Suprapubic skin (tissue), 4 donors: Measurements from ENCODE around the gene CDK5R2. TPM values are rescaled to one million over a fixed set of nuclear protein-coding genes. Genes with fewer than 3 reads are reported as not detected.

Source experiments
- DNase-seq, 2 donors: peaks; one replicate each; pipeline ENCODE4 v3.0.0-alpha.2; 2019; ENCODE audit warnings: low spot score in 2 of 2
- H3K27ac ChIP-seq: fragments of 200-600 bp; sonication (generic); one replicate; pipeline ENCODE4 v1.5.1; 2019
- H3K27me3 ChIP-seq: fragments of 200-600 bp; sonication (generic); one replicate; pipeline ENCODE4 v1.5.1; 2019
- H3K36me3 ChIP-seq: fragments of 200-600 bp; sonication (generic); one replicate; pipeline ENCODE4 v1.5.1; 2019
- H3K4me1 ChIP-seq: fragments of 200-600 bp; sonication (generic); one replicate; pipeline ENCODE4 v1.5.1; 2019
- H3K4me3 ChIP-seq: fragments of 200-600 bp; sonication (generic); one replicate; pipeline ENCODE4 v1.5.1; 2019; ENCODE audit warnings: mild to moderate bottlenecking
- H3K9me3 ChIP-seq: fragments of 200-600 bp; sonication (generic); one replicate; pipeline ENCODE4 v1.5.1; 2019
- CTCF ChIP-seq, 2 donors: fragments of 200-600 bp in 1 of 2; fragments of 450-650 bp in 1 of 2; sonication (generic) in 1 of 2; IDR thresholded peaks; one replicate each; pipeline ENCODE4 v1.5.1; 2016 to 2019; ENCODE audit warnings: antibody characterized with exemption in 2 of 2, mild to moderate bottlenecking in 1 of 2, moderate library complexity in 1 of 2
- EP300 ChIP-seq: sonication (generic); formaldehyde crosslinking; IDR thresholded peaks from one replicate; pipeline ENCODE4 v1.6.1; 2017; ENCODE audit warnings: antibody characterized with exemption
- POLR2A ChIP-seq, 2 donors: fragments of 450-650 bp; IDR thresholded peaks; one replicate each; pipeline ENCODE4 v1.6.1; 2017; ENCODE audit warnings: antibody characterized with exemption in 2 of 2, mild to moderate bottlenecking in 2 of 2, moderate library complexity in 2 of 2
- POLR2AphosphoS5 ChIP-seq, 3 donors: sonication (generic); formaldehyde crosslinking; IDR thresholded peaks; one replicate each; pipeline ENCODE4 v1.6.1; 2017; ENCODE audit warnings: antibody characterized with exemption in 3 of 3
- WGBS: methylation state at CpG from one replicate; pipeline ENCODE4 v1.1.5; 2018; 5-methylcytosine and 5-hydroxymethylcytosine counted together
- total RNA-seq, 4 donors: library from RNA; depleted of rRNA; stranded (reverse); fragments of >200 nt; gene quantifications; one replicate each; pipeline ENCODE4 v1.1.0, GENCODE V29; 2016

Gene CDK5R2
- total RNA-seq, 4 donors from 2014 or later: not detected

GRCh38 chr2:219001577-219002394, 42.3 kb downstream of the CDK5R2 start:
- Histone ChIP-seq H3K27ac (no peak overlapping the region), H3K27me3 (peaks cover 88% of the 10 kb centered on the region), H3K4me3 (peak overlapping the region; percentile 41), H3K4me1 (peaks cover 26% of the 10 kb centered on the region), H3K9me3 (no peaks in the 10 kb centered on the region), H3K36me3 (no peaks in the 10 kb centered on the region)
- no peak for TF ChIP-seq POLR2AphosphoS5 (IDR thresholded peaks at IDR 0.05)
- TF ChIP-seq EP300: no peak
- TF ChIP-seq CTCF (IDR thresholded peaks at IDR 0.05): no peak
- no peak for TF ChIP-seq POLR2A (IDR thresholded peaks at IDR 0.05)
- peak in 1 of 2 donors; percentile 80 for DNase-seq
- WGBS: 3% methylated on average over 27 of the region's 70 CpGs

GRCh38 chr2:219002395-219003266, 43.2 kb downstream of the CDK5R2 start:
- Histone ChIP-seq H3K27me3 (peaks cover 85% of the 10 kb centered on the region), H3K9me3 (no peaks in the 10 kb centered on the region), H3K36me3 (no peaks in the 10 kb centered on the region), H3K4me3 (peak overlapping the region; percentile 41), H3K27ac (no peak overlapping the region), H3K4me1 (peaks cover 26% of the 10 kb centered on the region)
- no peak for DNase-seq
- TF ChIP-seq CTCF (IDR thresholded peaks at IDR 0.05) (peak in 1 of 2 donors; percentile 62), EP300 (no peak), POLR2AphosphoS5 (IDR thresholded peaks at IDR 0.05) (no peak)
- 2% methylated on average over 31 of the region's 72 CpGs for WGBS

- TF ChIP-seq POLR2A (IDR thresholded peaks at IDR 0.05) (no peak), EP300 (no peak), CTCF (IDR thresholded peaks at IDR 0.05) (no peak), POLR2AphosphoS5 (IDR thresholded peaks at IDR 0.05) (no peak)
- H3K27me3 ChIP-seq: peaks cover 89% of the 10 kb centered on the region
- no peak for DNase-seq
- no peaks in the 10 kb centered on the region for H3K9me3 ChIP-seq
- H3K4me3 ChIP-seq: peak overlapping the region; percentile 41
- WGBS: 38% methylated on average over 5 of the region's 20 CpGs
- no peaks in the 10 kb centered on the region for H3K36me3 ChIP-seq
- no peak overlapping the region for H3K27ac ChIP-seq
- H3K4me1 ChIP-seq: peaks cover 26% of the 10 kb centered on the region
Observed at GRCh38 chr2:219003267-219003634, 43.8 kb downstream of the CDK5R2 start.

GRCh38 chr2:219003979-219004378, 44.5 kb downstream of the CDK5R2 start:
- H3K36me3 ChIP-seq: no peaks in the 10 kb centered on the region
- H3K27ac ChIP-seq: no peak overlapping the region
- TF ChIP-seq EP300 (no peak), CTCF (IDR thresholded peaks at IDR 0.05) (no peak), POLR2A (IDR thresholded peaks at IDR 0.05) (no peak), POLR2AphosphoS5 (IDR thresholded peaks at IDR 0.05) (no peak)
- WGBS: 88% methylated on average over 3 of the region's 3 CpGs
- H3K4me1 ChIP-seq: peaks cover 26% of the 10 kb centered on the region
- H3K4me3 ChIP-seq: no peak overlapping the region
- peaks cover 88% of the 10 kb centered on the region for H3K27me3 ChIP-seq
- H3K9me3 ChIP-seq: no peaks in the 10 kb centered on the region
- no peak for DNase-seq

- TF ChIP-seq EP300 (no peak), CTCF (IDR thresholded peaks at IDR 0.05) (no peak), POLR2A (IDR thresholded peaks at IDR 0.05) (no peak), POLR2AphosphoS5 (IDR thresholded peaks at IDR 0.05) (no peak)
- DNase-seq: no peak
- Histone ChIP-seq H3K4me1 (no peaks in the 10 kb centered on the region), H3K27ac (no peak overlapping the region), H3K36me3 (no peaks in the 10 kb centered on the region), H3K4me3 (no peak overlapping the region), H3K27me3 (peaks cover 57% of the 10 kb centered on the region), H3K9me3 (no peaks in the 10 kb centered on the region)
- WGBS: 70% methylated on average over 2 of the region's 2 CpGs
Observed at GRCh38 chr2:219009294-219009693, 49.8 kb downstream of the CDK5R2 start.
